GM23338 (cell line): ENCODE results near the gene EPHA4. TPM values are rescaled to one million over a fixed set of nuclear protein-coding genes. Genes with fewer than 3 reads are reported as not detected.

Experiments used
- ATAC-seq: fragments of 200-7000 bp; cut with Tn5 transposase; 3 replicates; pipeline ENCODE4 v1.9.1; 2020
- DNase-seq: peaks from one replicate; pipeline ENCODE4 v3.0.0-alpha.2; 2015; ENCODE audit warnings: low spot score
- H2AFZ ChIP-seq: fragments of 200-600 bp; sonication (generic); 2 replicates; pipeline ENCODE4 v1.8.0; 2016; ENCODE audit warnings: antibody characterized with exemption, mild to moderate bottlenecking, moderate library complexity
- H3F3A ChIP-seq: fragments of 200-600 bp; sonication (generic); replicated peaks from 2 replicates; pipeline ENCODE4 v1.8.0; 2017; ENCODE audit warnings: antibody characterized with exemption, mixed run types, low read depth
- H3K27ac ChIP-seq: fragments of 200-600 bp; sonication (generic); 2 replicates; pipeline ENCODE4 v1.6.1; 2016; ENCODE audit warnings: low read depth
- H3K27me3 ChIP-seq: fragments of 200-600 bp; sonication (generic); 2 replicates; pipeline ENCODE4 v1.8.0; 2016; ENCODE audit warnings: mild to moderate bottlenecking, mixed run types, moderate library complexity; ENCODE audit not compliant: insufficient read depth
- H3K36me3 ChIP-seq: fragments of 200-600 bp; sonication (generic); 2 replicates; pipeline ENCODE4 v1.8.0; 2016; ENCODE audit warnings: mild to moderate bottlenecking; ENCODE audit not compliant: insufficient read depth
- H3K4me1 ChIP-seq: fragments of 200-600 bp; sonication (generic); 2 replicates; pipeline ENCODE4 v1.8.0; 2016; ENCODE audit warnings: mild to moderate bottlenecking, moderate library complexity; ENCODE audit not compliant: insufficient read depth
- H3K4me2 ChIP-seq: fragments of 200-600 bp; sonication (generic); 2 replicates; pipeline ENCODE4 v1.7.1; 2017; ENCODE audit warnings: mixed run types
- H3K4me3 ChIP-seq: fragments of 200-600 bp; sonication (generic); 2 replicates; pipeline ENCODE4 v1.6.1; 2016; ENCODE audit warnings: mixed run types
- H3K79me2 ChIP-seq: fragments of 200-600 bp; sonication (generic); replicated peaks from 2 replicates; pipeline ENCODE4 v1.8.0; 2017; ENCODE audit warnings: mild to moderate bottlenecking; ENCODE audit not compliant: insufficient read depth
- H3K9me2 ChIP-seq: fragments of 200-600 bp; sonication (generic); 2 replicates; pipeline ENCODE4 v1.8.0; 2017; ENCODE audit not compliant: insufficient read depth
- H4K20me1 ChIP-seq: fragments of 200-600 bp; sonication (generic); replicated peaks from 2 replicates; pipeline ENCODE4 v1.8.0; 2017; ENCODE audit warnings: mild to moderate bottlenecking; ENCODE audit not compliant: insufficient read depth
- H3K27ac Mint-ChIP-seq: 2 replicates; pipeline ENCODE4 v1.8.0; 2020; ENCODE audit warnings: inconsistent platforms, mild to moderate bottlenecking, moderate library complexity, mixed read lengths
- H3K27me3 Mint-ChIP-seq: 3 replicates; pipeline ENCODE4 v1.8.0; 2022; ENCODE audit warnings: low read depth, mild to moderate bottlenecking, moderate library complexity, mixed read lengths, inconsistent platforms; ENCODE audit not compliant: insufficient read depth, poor library complexity
- H3K36me3 Mint-ChIP-seq: 3 replicates; pipeline ENCODE4 v1.8.0; 2021; ENCODE audit warnings: low read depth, mild to moderate bottlenecking, inconsistent platforms, moderate library complexity, mixed read lengths
- H3K4me1 Mint-ChIP-seq: 3 replicates; pipeline ENCODE4 v1.8.0; 2020; ENCODE audit warnings: mild to moderate bottlenecking, inconsistent platforms, mixed read lengths
- H3K4me3 Mint-ChIP-seq: 3 replicates; pipeline ENCODE4 v1.8.0; 2021; ENCODE audit warnings: moderate library complexity, mild to moderate bottlenecking, inconsistent platforms, mixed read lengths
- H3K9me3 Mint-ChIP-seq: 3 replicates; pipeline ENCODE4 v1.8.0; 2020; ENCODE audit warnings: moderate library complexity, mild to moderate bottlenecking, inconsistent platforms, mixed read lengths
- CREB1 ChIP-seq: fragments of 250-450 bp; sonication (Bioruptor Pico); IDR thresholded peaks from 2 replicates; pipeline ENCODE4 v1.5.0; 2020; ENCODE audit warnings: low read depth, mild to moderate bottlenecking, moderate library complexity
- EZH2 ChIP-seq: fragments of 200-600 bp; sonication (generic); IDR thresholded peaks from one replicate; pipeline ENCODE4 v1.8.0; 2017; ENCODE audit warnings: antibody characterized with exemption, mild to moderate bottlenecking, low read depth; ENCODE audit not compliant: unreplicated experiment
- NANOG ChIP-seq: IDR thresholded peaks from 2 replicates; pipeline ENCODE4 v1.6.1; 2016; ENCODE audit warnings: antibody characterized with exemption, borderline replicate concordance
- POLR2AphosphoS5 ChIP-seq: IDR thresholded peaks from 2 replicates; pipeline ENCODE4 v1.6.1; 2016; ENCODE audit warnings: antibody characterized with exemption, low read depth
- STAT1 ChIP-seq: IDR thresholded peaks from one replicate; pipeline ENCODE4 v1.6.1; 2016; ENCODE audit warnings: antibody characterized with exemption; ENCODE audit not compliant: unreplicated experiment
- ZNF114 ChIP-seq: fragments of 250-450 bp; sonication (Bioruptor Pico); IDR thresholded peaks from 2 replicates; pipeline ENCODE4 v1.5.0; 2020; ENCODE audit warnings: mild to moderate bottlenecking, moderate library complexity
- ZNF331 ChIP-seq: fragments of 250-450 bp; sonication (Bioruptor Pico); IDR thresholded peaks from 2 replicates; pipeline ENCODE4 v1.5.0; 2020; ENCODE audit warnings: low read depth, mild to moderate bottlenecking, moderate library complexity
- polyA plus RNA-seq: library from polyadenylated mRNA; unstranded; fragments of >200 nt; fragmentation: Nextera tagmentation; extraction: Ambion mirVana; gene quantifications from 2 replicates; pipeline ENCODE4 v1.2.1, GENCODE V29; 2016
- total RNA-seq: library from RNA; depleted of rRNA; stranded (reverse); fragments of >200 nt; shearing (Covaris generic); gene quantifications from 2 replicates; pipeline ENCODE4 v1.2.3, GENCODE V29; 2014
- TF ChIP-seq, protein P1 (sequence below): fragments of 250-450 bp; sonication (Bioruptor Pico); IDR thresholded peaks from 2 replicates; pipeline ENCODE4 v1.5.0; 2020; ENCODE audit warnings: mild to moderate bottlenecking, moderate library complexity
- TF ChIP-seq, protein P2 (sequence below), 2 experiments: fragments of 200-600 bp in 1 of 2; sonication (generic) in 1 of 2; conservative IDR thresholded peaks; 2 replicates each; pipeline versions ENCODE4 v1.5.1 to v1.6.1; 2016 to 2017; ENCODE audit warnings: antibody characterized with exemption in 2 of 2, low read depth in 2 of 2, mild to moderate bottlenecking in 2 of 2, moderate library complexity in 1 of 2

Gene EPHA4
- total and polyA plus RNA-seq, 2 experiments from 2014 or later: 4.1 to 6.2 TPM

DNA sequence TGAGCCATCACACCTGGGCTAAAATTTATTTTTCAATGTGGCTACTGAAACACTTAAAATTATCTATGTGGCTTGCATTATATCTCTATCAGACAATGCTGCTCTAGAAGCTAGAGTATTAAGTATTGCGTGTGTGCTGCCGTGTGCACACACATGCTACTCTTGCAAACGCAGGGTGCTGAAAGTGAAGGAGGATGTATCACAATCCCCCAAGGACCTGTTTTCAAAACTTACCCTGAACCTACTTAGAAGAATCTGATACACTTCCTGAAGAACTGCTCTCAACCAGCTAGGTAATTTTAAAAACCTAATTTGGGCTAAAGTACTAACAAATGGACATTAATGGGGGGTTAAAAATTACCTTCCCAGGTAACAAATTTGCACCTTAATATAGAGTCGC is 66.5 kb downstream of the EPHA4 start (continued):
- TF ChIP-seq, protein P1, sequence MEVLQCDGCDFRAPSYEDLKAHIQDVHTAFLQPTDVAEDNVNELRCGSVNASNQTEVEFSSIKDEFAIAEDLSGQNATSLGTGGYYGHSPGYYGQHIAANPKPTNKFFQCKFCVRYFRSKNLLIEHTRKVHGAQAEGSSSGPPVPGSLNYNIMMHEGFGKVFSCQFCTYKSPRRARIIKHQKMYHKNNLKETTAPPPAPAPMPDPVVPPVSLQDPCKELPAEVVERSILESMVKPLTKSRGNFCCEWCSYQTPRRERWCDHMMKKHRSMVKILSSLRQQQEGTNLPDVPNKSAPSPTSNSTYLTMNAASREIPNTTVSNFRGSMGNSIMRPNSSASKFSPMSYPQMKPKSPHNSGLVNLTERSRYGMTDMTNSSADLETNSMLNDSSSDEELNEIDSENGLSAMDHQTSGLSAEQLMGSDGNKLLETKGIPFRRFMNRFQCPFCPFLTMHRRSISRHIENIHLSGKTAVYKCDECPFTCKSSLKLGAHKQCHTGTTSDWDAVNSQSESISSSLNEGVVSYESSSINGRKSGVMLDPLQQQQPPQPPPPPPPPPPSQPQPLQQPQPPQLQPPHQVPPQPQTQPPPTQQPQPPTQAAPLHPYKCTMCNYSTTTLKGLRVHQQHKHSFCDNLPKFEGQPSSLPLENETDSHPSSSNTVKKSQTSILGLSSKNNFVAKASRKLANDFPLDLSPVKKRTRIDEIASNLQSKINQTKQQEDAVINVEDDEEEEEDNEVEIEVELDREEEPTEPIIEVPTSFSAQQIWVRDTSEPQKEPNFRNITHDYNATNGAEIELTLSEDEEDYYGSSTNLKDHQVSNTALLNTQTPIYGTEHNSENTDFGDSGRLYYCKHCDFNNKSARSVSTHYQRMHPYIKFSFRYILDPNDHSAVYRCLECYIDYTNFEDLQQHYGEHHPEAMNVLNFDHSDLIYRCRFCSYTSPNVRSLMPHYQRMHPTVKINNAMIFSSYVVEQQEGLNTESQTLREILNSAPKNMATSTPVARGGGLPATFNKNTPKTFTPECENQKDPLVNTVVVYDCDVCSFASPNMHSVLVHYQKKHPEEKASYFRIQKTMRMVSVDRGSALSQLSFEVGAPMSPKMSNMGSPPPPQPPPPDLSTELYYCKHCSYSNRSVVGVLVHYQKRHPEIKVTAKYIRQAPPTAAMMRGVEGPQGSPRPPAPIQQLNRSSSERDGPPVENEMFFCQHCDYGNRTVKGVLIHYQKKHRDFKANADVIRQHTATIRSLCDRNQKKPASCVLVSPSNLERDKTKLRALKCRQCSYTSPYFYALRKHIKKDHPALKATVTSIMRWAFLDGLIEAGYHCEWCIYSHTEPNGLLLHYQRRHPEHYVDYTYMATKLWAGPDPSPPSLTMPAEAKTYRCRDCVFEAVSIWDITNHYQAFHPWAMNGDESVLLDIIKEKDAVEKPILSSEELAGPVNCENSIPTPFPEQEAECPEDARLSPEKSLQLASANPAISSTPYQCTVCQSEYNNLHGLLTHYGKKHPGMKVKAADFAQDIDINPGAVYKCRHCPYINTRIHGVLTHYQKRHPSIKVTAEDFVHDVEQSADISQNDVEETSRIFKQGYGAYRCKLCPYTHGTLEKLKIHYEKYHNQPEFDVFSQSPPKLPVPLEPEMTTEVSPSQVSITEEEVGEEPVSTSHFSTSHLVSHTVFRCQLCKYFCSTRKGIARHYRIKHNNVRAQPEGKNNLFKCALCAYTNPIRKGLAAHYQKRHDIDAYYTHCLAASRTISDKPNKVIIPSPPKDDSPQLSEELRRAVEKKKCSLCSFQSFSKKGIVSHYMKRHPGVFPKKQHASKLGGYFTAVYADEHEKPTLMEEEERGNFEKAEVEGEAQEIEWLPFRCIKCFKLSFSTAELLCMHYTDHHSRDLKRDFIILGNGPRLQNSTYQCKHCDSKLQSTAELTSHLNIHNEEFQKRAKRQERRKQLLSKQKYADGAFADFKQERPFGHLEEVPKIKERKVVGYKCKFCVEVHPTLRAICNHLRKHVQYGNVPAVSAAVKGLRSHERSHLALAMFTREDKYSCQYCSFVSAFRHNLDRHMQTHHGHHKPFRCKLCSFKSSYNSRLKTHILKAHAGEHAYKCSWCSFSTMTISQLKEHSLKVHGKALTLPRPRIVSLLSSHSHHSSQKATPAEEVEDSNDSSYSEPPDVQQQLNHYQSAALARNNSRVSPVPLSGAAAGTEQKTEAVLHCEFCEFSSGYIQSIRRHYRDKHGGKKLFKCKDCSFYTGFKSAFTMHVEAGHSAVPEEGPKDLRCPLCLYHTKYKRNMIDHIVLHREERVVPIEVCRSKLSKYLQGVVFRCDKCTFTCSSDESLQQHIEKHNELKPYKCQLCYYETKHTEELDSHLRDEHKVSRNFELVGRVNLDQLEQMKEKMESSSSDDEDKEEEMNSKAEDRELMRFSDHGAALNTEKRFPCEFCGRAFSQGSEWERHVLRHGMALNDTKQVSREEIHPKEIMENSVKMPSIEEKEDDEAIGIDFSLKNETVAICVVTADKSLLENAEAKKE (CRISPR knock-in tag): no peak

DNA sequence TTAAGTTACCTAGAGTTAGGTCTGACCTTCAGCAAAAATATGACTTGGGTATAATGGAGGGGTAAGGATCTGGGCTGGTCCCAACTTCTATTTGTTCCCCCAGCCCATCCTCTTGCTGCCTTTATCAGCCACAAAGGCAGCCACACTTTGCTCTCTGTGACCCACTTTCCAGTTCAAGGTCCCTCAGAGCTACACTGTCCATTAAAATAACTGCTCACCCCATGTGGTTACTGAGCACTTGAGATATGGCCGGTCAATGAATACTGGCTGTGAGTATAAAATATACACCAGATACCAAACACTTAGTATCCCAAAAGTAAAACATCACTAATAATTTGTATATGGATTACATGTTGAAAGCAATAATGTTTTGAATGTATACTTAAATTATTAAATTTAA is 67.2 kb downstream of the EPHA4 start:
- no peaks in the 10 kb centered on the region for H3K9me3 Mint-ChIP-seq
- Histone ChIP-seq H3K79me2 (no peaks in the 10 kb centered on the region), H4K20me1 (peaks cover 2% of the 10 kb centered on the region; the same call in 1 of the 2 replicates), H3K4me2 (no peak overlapping the region), H3K9me2 (no peaks in the 10 kb centered on the region), H3K4me3 (no peak overlapping the region), H2AFZ (no peak overlapping the region), H3F3A (no peaks in the 10 kb centered on the region), H3K4me1 (0 out of 2 replicates have a peak, but pooled peaks cover 8% of the 10 kb centered on the region), H3K27me3 (no peaks in the 10 kb centered on the region), H3K36me3 (no peaks in the 10 kb centered on the region), H3K27ac (no peak overlapping the region)
- H3K36me3 Mint-ChIP-seq: no peaks in the 10 kb centered on the region
- no peak for ATAC-seq
- H3K4me1 Mint-ChIP-seq: peaks cover 9% of the 10 kb centered on the region
- H3K27me3 Mint-ChIP-seq: no peaks in the 10 kb centered on the region
- no peak for DNase-seq
- H3K27ac Mint-ChIP-seq: no peak overlapping the region
- no peak overlapping the region for H3K4me3 Mint-ChIP-seq
- TF ChIP-seq POLR2AphosphoS5 (no peak), CREB1 (no peak), EZH2 (no peak), STAT1 (no peak), ZNF114 (no peak), NANOG (no peak), ZNF331 (CRISPR knock-in tag) (no peak)
- TF ChIP-seq, protein P2, sequence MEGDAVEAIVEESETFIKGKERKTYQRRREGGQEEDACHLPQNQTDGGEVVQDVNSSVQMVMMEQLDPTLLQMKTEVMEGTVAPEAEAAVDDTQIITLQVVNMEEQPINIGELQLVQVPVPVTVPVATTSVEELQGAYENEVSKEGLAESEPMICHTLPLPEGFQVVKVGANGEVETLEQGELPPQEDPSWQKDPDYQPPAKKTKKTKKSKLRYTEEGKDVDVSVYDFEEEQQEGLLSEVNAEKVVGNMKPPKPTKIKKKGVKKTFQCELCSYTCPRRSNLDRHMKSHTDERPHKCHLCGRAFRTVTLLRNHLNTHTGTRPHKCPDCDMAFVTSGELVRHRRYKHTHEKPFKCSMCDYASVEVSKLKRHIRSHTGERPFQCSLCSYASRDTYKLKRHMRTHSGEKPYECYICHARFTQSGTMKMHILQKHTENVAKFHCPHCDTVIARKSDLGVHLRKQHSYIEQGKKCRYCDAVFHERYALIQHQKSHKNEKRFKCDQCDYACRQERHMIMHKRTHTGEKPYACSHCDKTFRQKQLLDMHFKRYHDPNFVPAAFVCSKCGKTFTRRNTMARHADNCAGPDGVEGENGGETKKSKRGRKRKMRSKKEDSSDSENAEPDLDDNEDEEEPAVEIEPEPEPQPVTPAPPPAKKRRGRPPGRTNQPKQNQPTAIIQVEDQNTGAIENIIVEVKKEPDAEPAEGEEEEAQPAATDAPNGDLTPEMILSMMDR (conservative IDR thresholded peaks at IDR 0.05; ENCODE audit: low read depth in 2 of 2): no peak
- TF ChIP-seq, protein P1 (CRISPR knock-in tag): no peak
